ENCODE results near the gene ELMO1.

DNA sequence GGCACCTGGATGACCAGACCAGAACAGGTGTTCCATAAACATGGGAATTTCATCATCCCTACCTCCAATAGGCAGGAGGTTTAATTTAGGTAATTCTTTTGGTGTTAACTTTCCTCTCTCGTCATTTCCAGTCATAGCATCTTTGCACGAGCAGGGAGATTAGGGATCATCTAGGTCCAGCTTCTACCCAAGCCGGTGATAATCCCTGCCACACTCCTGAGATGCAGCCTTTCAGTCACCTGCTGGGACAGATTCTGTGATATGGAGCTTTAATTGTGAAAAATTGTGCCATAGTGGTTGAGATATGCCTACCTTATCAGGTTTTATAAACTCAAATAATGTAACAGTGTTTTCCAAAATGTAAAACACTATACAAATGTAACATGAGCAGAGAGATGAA, 532.5 kb downstream of the ELMO1 start:
- TF ChIP-seq, protein P1, sequence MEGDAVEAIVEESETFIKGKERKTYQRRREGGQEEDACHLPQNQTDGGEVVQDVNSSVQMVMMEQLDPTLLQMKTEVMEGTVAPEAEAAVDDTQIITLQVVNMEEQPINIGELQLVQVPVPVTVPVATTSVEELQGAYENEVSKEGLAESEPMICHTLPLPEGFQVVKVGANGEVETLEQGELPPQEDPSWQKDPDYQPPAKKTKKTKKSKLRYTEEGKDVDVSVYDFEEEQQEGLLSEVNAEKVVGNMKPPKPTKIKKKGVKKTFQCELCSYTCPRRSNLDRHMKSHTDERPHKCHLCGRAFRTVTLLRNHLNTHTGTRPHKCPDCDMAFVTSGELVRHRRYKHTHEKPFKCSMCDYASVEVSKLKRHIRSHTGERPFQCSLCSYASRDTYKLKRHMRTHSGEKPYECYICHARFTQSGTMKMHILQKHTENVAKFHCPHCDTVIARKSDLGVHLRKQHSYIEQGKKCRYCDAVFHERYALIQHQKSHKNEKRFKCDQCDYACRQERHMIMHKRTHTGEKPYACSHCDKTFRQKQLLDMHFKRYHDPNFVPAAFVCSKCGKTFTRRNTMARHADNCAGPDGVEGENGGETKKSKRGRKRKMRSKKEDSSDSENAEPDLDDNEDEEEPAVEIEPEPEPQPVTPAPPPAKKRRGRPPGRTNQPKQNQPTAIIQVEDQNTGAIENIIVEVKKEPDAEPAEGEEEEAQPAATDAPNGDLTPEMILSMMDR (IDR thresholded peaks at IDR 0.05; ENCODE audit: poor library complexity): no peak
- TF ChIP-seq EZH2 (IDR thresholded peaks at IDR 0.05; ENCODE audit: borderline replicate concordance): no peak

Measured in hepatocyte (in vitro differentiated cells).